Activated CD8-positive, alpha-beta memory T cell treated with anti-CD3 and anti-CD28 coated beads, Interleukin-2, amount 50 U/mL, for 24 hours (primary cell): ENCODE measurements around the gene ARID1B.

Experiments
- DNase-seq: peaks from one replicate; pipeline ENCODE4 v3.0.0-alpha.2; 2020; ENCODE audit errors: extremely low read depth

Gene ARID1B

GRCh38 chr6:157075549-157076450, 298.6 kb downstream of the ARID1B start:
- no peak for DNase-seq

- no peak for DNase-seq
These were observed 299.3 kb downstream of the ARID1B start for GRCh38 chr6:157076451-157076822.

- no peak for DNase-seq
These were observed 300.1 kb downstream of the ARID1B start for GRCh38 chr6:157077251-157077650.

GRCh38 chr6:157078326-157078725, 301.1 kb downstream of the ARID1B start:
- no peak for DNase-seq

- no peak for DNase-seq
These were observed 302.1 kb downstream of the ARID1B start for GRCh38 chr6:157079277-157079676.

GRCh38 chr6:157079771-157080170, 302.6 kb downstream of the ARID1B start:
- no peak for DNase-seq

- no peak for DNase-seq
These were observed 303.8 kb downstream of the ARID1B start for GRCh38 chr6:157080986-157081391.

- no peak for DNase-seq
These were observed 306.2 kb downstream of the ARID1B start for GRCh38 chr6:157083343-157083742.

GRCh38 chr6:157086632-157087031, 309.5 kb downstream of the ARID1B start:
- DNase-seq: no peak

- DNase-seq: no peak
These were observed 310.8 kb downstream of the ARID1B start for GRCh38 chr6:157087974-157088373.

- DNase-seq: no peak
These were observed 311.7 kb downstream of the ARID1B start for GRCh38 chr6:157088841-157089240.

- no peak for DNase-seq
These were observed 312.1 kb downstream of the ARID1B start for GRCh38 chr6:157089258-157089657.

GRCh38 chr6:157089851-157090250, 312.7 kb downstream of the ARID1B start:
- no peak for DNase-seq

GRCh38 chr6:157090736-157091135, 313.6 kb downstream of the ARID1B start:
- DNase-seq: no peak

GRCh38 chr6:157091243-157091642, 314.1 kb downstream of the ARID1B start:
- DNase-seq: no peak

GRCh38 chr6:157091856-157092460, 314.8 kb downstream of the ARID1B start:
- DNase-seq: no peak

- DNase-seq: no peak
These were observed 315.6 kb downstream of the ARID1B start for GRCh38 chr6:157092736-157093135.

- DNase-seq: no peak
These were observed 316.4 kb downstream of the ARID1B start for GRCh38 chr6:157093536-157093935.

GRCh38 chr6:157094038-157094437, 316.9 kb downstream of the ARID1B start:
- DNase-seq: no peak

GRCh38 chr6:157095084-157095483, 317.9 kb downstream of the ARID1B start:
- no peak for DNase-seq

GRCh38 chr6:157095569-157095968, 318.4 kb downstream of the ARID1B start:
- DNase-seq: no peak

GRCh38 chr6:157096105-157096504, 318.9 kb downstream of the ARID1B start:
- DNase-seq: no peak

GRCh38 chr6:157096522-157096921, 319.3 kb downstream of the ARID1B start:
- no peak for DNase-seq
